Activated T-helper 1 cell treated with Interleukin-2 at 50 U/mL for 16 hours (primary cell): ENCODE measurements around the gene LHX4.

Source experiments
- DNase-seq: peaks from one replicate; pipeline ENCODE4 v3.0.0-alpha.2; 2020; ENCODE audit warnings: low read depth

LHX4 gene

DNA sequence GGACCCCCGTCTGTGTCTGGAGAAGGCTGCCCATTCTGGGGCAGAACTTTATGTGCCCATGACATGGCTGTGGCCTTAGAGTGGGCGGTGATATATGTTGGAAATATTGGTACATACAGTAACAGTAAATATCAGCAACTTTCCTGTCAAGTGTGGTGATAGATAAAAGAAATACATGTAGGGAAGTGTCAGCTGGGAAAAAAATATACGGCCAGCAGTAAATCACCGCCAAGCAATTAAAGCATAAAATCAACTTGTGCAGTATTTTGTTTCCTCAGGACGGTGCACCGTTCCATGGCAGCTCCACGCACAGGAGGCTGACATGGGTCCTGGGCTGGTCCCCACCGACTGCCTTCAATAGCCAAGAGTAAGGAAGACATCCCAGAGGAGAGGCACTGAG, 27.4 kb downstream of the LHX4 start:
- DNase-seq, result no peak

DNA sequence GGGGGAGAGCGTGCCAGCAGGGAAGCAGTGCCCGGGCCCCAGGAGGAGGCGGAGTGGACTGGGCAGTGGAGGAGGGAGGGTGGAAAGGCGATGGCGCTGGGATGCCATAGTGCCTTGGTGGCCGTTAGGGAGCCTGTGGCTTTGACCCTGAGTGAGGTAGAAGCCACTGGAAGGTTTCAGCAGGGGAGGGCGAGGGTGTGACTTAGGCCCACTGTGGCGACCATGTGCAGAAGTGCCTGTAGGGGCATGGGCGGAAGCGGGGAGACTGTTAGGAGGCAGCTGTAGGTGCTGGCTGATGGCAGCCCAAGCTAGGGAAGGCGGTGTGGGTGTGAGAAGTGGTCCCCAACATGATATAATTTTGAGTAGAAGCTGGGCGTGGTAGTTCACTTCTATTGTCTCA, 28.2 kb downstream of the LHX4 start:
- DNase-seq, result no peak

DNA sequence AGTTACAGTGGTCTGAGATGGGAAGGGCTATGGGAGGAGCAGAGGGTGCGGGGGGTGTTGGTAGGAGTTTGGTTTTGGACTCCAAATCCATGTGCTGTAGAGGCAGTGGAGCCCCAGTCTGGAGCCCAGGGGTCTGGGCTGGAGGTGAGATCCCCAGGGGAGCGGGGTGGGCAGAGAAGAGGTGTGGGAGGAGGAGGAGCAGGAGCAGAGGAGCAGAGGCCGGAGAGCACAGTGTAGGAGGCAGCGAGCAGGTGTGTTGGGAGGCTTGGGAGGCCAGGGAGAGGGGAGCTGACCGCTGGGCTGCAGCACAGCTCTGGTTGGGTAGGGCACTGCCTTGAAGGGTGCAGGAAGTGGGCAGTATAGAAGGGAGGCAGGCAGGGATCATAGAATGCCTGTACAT, 28.9 kb downstream of the LHX4 start:
- no peak for DNase-seq

DNA sequence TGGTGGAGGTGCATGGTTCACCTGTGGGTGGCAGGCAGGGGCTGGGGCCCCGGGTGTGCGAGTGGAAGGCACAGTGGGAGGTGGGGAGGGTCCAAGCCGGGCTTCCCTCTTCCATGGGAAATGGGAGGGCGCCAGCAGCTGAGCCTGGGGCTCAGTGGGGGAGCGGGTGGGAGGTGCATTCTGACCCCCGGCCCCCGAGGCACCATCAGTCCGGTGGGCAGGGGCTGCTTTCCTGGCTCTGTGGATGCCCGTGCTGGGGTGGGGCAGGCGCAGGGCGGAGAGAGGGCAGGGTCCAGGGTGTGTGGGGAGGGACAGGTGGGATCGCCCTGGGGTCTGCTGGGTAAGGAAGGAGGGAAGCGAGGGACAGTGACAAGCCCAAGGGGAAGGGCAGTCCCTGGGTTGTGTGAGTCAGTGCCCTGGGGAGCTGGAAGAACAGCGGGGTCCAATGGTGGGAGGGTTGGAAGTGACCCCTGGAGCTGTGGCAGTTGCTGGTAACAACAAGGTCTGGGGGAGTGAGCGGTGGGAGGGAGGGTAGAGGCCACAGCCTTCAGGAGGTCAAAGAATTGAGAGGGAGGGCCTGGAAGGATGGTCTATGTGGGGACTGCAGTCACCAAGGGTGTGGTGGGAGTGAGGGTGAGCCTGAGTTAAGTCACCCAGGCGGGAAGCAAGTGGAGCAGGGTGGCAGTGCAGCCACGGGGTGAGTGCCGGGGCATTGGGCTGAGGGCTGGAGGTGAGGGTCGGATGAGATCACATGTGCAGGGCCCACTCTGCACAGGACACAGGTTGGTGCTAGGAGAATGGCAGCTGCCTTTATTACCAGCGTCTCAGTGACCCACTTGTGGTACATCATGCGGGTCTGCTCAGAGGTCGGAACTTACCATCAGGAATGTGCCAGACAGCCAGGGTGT, 29.6 kb downstream of the LHX4 start:
- no peak for DNase-seq

DNA sequence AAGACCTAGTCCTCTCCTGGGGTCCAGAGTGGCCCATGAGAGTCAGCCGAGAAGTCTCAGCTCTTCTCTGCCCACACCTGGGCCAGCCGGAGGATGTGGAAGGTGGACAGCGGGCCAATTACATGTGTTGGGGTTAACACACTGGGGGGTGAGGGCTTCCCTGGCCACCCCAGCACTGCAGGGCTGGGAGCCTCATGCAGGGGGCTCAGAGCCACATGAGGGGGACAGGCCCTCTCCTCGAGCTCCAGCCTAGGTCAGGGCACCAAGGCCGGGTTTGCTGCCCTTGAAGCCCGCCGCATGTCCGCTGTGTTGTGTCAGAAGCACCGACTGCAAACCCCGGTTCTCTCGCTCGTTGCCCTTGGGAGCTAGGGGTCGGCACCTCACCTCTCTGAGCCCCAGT, 30.5 kb downstream of the LHX4 start:
- DNase-seq, result no peak

DNA sequence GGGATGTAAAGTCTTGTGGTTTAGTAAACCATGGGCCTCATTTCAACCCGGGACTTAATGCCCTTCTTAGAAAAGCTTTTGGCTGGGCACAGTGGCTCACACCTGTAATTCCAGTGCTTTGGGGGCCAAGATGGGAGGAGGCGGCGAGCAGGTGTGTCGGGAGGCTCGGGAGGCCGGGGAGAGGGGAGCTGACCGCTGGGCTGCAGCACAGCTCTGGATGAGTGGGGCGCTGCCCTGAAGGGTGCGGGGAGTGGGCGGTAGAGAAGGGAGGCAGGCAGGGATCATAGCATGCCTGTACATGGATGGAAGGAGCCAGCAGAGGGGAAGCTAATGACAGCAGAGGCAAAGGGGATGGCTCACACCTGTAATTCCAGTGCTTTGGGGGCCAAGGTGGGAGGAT, 31.0 kb downstream of the LHX4 start:
- no peak for DNase-seq

DNA sequence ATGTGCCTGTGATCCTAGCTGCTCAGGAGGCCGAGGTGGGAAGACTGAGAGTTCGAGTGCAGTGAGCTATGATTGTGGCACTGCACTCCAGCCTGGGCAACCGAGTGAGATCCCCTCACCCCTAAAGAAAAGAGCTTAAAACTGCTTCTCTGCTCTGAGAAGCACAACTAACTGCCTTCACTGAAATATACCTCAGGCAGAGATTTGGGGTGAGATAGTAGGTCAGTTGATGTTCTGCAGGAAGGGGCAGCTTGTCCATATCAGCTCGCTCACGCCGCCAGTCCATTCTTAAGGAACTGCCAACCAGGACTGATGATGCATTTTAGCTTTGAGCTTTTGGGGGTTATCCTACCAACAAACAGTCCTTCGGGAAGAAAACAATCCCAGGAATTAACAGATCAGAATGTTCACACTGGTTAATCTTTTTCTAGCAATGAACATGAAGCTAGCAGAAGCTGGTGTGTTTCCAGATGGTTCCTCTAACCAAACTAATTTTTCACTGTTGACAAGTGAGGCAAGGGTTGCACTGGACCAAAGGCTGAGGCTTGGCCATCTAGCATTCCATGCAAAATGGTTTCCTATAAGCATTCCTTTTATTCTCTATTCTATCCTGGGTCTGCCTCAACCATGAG, 31.6 kb downstream of the LHX4 start:
- no peak for DNase-seq

DNA sequence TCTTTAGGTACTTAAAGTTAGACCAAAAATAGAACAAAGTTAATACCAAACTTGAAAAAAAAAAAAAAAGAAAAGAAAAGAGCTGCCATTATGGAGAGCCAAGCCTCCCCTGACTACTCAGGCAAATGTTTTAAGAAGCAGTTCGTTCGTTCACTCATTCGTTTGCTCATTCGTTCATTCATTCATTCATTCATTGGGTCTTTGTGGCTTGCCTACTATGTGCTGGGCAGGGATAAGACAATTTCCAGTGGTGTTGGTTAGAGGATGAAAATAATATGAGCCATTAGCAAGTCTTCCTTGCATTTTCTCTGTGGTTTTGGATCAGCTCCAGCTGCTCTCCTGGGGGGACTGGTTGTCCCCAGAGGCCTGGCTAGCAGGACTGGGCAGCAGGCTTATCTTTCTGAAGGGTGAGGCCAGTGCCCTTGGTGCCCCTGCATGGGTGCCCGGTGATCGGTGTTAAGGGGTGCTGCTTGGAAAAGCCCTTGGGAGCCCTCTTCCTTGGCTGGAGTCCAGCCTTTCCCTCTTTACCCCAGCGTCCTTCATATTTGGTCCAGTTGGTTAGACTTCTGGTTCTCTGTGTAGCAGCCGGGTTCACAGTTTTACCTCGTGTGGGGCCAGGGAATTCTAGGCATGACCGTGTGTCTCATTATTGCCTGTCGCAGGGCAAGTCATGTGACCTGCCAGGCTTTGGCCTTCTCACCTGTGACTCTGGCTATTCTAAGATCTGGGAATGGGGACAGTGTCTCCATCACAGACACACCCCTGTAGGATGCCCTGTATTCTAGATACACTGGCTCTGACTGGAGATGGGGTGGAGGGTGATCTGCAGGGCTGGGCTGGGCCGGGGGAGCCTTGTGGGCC, 32.8 kb downstream of the LHX4 start:
- no peak for DNase-seq

DNA sequence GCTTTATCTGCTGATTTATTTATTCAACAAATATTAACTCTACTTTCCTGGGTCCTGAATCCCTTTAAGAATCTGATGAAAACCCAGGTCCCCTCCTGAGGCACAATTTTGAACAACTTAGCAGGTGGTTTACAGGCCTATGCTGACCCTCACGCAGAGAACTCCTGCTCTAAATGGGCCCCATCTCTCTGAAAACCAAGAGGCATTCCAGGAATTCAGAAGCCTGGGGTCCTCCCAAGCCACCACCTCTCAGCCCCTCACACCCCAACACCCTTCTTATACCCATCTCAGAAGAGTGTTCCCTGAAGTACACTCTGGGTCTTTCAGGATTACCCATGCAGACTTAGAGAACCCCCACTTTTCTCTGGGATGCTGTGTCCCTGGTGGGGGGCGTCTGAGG, 34.5 kb downstream of the LHX4 start:
- no peak for DNase-seq

DNA sequence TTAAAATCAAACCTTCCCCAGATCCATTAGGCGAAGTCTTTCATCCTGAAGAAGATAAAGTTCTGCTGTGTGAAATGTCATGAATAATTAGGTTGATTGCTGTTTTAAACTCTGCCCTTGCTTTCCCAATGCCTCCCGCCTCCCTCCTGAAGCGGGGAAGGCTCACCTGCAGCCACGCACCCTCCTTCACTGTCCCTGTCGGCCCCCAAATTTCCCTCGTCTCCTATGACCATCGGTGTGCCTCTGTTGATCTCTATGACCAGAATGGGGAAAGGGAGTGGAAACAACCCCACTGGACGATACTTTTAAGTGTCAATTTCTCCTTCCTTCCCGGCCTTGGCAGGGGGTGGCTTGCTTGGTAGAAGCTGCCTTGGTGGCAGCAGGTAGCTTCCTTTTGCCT, 35.1 kb downstream of the LHX4 start:
- DNase-seq, result no peak

DNA sequence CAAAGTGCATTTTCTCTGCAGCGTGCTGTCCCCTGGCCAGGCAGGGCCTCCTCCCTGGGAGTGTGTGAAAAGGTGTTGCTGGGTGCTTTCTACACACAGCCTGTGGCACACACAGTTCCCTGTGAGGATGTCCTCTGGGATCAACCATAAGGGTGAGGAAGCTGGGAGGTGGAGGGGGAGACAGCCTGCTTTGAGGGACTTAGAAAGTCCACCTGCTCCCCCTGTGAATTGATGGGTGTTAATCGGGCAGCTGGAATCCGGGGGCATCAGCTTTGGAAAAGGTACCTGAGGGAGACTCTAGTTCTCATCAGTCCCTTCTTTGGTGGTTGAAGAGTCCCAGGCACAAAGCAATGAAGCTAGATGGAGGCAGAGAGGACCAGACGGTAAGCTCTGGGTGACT, 35.8 kb downstream of the LHX4 start:
- DNase-seq, result no peak

DNA sequence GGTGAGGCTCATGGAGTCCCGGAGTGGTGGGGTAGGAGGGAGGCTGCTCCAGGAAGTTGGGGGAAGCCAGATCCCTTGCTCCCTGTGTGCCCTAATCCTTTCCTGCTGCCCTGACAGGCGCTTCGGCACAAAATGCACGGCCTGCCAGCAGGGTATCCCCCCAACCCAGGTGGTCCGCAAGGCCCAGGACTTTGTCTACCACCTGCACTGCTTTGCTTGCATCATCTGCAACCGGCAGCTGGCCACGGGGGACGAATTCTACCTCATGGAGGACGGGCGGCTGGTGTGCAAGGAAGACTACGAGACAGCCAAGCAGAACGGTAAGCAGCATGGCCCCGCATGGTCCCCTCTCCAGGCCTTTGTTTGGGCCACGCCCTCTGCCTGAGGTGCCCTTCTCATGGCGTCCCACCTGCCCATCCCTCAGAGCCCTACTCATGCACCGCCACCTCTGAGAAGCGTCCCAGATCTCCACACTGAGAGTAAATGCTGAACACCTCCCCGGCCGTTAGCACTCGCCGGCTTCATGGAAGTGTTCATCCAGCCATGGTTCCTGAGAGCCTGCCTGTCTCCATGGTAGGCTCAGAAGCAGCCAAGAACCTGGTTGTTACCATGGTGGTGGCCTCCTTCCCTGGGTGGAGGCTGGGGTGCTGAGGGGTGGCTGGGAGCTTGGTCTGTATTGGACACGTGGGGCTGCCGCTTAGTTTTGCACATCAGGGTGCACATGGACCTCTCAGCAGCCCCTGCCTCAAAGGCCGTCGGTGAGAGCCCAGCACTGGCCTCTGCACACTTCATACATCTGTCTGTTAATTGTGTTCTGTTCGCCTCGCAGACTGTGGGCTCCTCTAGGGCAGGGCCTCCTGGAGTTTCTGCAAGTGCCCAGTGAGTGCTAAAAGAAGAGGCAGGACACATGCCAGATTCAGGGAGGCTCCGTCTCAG, 36.5 kb downstream of the LHX4 start:
- no peak for DNase-seq

DNA sequence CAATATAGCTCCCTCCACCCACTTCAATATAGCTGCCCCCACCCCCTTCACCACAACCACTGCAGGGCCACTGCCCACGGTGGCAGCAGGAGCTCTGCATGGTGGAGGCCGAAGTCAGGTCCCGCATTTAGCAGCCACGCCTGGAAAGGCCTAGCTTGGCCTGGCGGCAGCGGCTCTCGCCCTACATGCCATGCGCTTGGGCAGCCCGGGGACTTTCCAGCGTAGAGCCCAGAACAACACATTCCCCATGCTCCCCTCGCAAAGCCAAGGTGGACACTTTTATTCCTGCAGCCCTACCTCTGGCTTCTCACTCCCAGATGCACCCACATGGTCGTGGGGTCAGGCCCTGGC, 37.1 kb downstream of the LHX4 start:
- DNase-seq, result no peak

DNA sequence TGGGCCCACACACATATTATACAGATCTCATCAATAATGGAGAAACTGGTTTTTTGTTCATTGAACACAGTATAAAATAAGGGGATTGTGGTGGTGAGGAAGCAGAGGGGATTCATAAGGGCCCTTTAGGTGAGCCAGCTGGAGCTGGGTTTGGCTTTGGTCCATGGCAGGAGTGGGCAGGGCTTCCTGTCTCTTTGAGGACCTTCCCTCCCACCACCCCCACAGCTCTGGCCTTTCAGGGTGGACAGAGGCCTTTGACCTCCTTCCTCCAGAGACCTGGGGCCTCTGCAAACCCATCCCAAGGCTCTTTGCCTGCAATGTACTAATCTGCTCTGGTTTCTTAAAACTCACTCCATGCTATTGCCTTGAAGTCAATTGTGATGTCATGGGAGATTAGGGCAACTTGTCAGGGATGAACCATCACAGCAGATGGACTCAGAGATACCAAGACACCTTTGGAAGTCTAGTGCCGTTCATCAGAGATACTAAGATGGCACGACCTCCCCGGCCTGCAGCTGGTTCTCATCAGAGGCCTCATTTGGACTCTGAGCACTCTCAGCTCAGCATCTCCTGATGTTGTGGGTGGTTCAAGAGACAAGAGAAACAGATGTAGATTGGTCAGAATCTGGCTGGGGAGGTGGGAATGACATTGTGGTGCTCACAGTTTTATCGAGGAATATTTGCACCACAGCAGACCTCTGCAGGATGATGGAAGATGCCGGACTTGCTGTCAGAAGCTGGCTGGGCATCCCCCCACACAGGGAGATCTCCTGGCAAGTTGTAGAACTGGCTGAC, 37.9 kb downstream of the LHX4 start:
- no peak for DNase-seq

DNA sequence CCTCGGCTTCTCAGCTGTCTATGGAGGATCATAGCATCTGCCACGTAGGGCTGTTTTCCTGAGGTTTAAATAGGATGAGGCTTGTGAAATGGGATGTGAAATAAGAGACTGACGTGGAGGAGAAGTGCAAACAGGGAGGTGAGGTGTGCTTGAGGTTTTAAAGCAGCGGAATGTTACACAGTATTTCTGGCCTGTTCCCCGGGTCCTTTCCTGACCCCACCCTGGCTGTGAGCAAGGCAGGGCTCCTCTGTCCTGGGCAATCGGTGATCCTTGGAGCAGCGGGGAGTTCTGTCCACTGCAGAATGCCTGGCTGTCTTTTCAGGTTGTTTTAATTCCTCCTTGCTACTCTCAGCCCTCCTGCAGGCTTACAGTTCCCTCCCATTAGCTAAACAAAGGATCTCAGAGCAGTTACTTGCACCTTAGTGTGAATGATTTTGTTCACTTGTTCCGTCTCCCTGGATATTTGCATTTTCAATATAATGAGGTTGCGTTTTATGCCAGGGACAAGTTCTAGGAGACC, 38.6 kb downstream of the LHX4 start:
- no peak for DNase-seq

DNA sequence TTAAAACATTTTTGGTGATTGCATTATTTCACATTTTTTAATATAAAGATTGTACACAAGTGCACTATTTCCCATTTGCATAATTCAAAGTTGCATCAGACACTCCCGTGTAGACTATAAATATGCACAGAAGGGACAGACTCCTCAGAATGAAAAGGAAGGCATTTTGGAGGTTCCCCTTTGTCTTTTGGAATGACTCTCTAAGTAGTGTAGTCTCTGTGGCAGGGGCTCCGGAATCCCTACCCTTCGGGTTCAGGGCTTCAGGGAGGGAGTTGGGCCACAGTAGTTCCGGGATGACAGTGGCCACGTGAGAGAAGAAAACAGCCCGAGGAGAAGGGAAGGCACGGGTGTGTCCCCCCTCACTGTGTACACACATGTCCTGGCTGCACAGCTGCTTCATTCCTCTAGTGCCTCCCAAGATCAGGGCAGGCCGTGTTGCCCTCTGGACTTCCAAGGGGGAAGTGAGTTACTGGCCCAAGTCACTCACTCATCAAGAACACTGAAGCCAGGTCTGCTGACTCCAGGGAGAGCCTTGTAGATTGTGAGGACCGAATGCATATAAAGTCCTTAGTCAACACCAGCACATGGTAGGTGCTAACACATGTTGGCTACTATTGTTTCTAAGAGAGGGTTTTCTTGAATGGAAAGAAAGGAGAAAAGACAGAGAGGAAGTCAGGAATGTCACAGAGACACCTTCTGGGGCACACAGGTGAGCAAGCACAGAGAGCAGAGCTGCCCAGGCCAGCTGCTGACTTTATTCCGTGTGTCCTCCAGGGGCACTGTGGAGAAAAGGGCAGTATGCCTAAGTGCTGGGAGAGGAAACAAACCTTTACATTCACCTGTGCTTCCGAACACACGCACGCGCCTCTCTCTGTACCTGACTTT, 39.8 kb downstream of the LHX4 start:
- no peak for DNase-seq

DNA sequence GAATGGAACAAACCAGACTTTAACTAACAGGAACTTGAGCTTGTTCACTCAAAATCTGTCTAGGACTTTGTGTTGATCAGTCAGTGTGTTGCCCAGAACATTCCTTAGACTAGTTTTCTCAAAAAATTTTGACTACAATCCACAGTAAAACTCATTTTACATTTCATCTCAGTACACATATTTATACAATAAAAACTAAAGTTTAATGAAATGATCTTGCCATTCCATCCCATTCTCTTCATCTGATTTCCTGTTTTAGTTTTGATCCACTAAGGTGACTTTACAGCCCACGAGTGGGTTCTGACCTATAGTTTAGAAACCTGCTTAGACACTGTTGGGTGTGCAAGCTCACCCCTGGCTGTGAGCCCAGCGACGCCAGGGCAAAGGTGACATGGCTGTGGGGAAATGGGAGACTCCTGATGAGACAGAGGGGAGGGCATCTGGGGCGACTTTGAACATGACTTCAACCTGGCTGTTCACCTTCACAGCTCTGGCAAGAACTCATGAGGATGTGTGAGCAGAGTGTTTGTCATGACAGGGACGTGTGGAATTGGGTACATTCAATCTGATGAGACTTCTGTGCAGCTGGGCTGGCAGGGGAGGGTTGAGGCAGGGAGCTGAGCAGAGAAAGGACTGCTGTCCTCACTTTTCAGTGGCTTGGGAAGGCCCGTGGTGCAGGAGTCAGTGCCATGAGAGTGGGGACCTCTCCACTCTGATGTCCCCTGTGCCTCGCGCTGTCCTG, 40.6 kb downstream of the LHX4 start:
- no peak for DNase-seq

DNA sequence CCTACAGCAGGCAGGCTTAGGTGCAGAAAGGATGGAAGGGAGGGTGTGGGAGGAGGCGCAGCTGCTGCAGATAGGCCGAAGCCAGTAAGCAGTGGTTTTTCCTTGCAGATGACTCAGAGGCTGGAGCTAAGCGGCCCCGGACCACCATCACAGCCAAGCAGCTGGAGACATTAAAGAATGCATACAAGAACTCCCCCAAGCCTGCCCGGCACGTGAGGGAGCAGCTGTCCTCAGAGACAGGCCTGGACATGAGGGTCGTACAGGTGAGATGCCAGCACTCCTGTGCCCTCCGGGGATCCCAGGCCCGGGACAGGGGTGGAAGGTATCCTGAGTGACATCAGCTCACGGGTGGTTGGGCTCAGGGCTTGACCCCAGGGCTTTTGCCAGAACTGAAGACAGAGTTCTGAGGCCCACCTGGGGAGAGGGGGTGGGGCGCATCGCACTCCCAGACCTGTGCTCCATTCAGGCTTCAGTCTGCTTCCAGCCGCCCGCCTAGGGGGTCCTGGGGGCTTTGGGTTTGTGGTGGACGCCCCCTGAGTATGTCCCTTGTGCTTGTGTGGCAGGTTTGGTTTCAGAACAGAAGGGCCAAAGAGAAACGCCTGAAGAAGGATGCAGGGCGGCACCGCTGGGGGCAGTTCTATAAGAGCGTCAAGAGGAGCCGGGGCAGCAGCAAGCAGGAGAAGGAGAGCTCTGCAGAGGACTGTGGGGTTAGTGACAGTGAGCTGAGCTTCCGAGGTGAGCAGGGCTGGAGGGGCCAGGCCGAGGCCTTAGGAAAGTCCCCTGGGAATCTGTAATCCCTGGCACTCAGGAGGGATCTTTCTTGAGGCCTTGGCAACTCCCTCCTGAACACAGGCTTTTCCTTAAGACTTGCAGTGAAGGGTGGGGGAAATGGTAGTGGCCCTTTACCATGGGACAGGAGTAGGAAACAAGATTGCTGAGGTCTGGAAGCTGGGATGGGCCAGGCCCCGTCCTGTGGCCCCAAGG, 41.5 kb downstream of the LHX4 start:
- no peak for DNase-seq
